GM23338 (cell line): ENCODE results near the gene C1orf21. TPM values are rescaled to one million over a fixed set of nuclear protein-coding genes. Genes with fewer than 3 reads are reported as not detected.

Experiments
- ATAC-seq: fragments of 200-7000 bp; cut with Tn5 transposase; 3 replicates; pipeline ENCODE4 v1.9.1; 2020
- DNase-seq: peaks from one replicate; pipeline ENCODE4 v3.0.0-alpha.2; 2015; ENCODE audit warnings: low spot score
- H2AFZ ChIP-seq: fragments of 200-600 bp; sonication (generic); 2 replicates; pipeline ENCODE4 v1.8.0; 2016; ENCODE audit warnings: antibody characterized with exemption, mild to moderate bottlenecking, moderate library complexity
- H3F3A ChIP-seq: fragments of 200-600 bp; sonication (generic); replicated peaks from 2 replicates; pipeline ENCODE4 v1.8.0; 2017; ENCODE audit warnings: antibody characterized with exemption, mixed run types, low read depth
- H3K27ac ChIP-seq: fragments of 200-600 bp; sonication (generic); 2 replicates; pipeline ENCODE4 v1.6.1; 2016; ENCODE audit warnings: low read depth
- H3K27me3 ChIP-seq: fragments of 200-600 bp; sonication (generic); 2 replicates; pipeline ENCODE4 v1.8.0; 2016; ENCODE audit warnings: mild to moderate bottlenecking, mixed run types, moderate library complexity; ENCODE audit not compliant: insufficient read depth
- H3K36me3 ChIP-seq: fragments of 200-600 bp; sonication (generic); 2 replicates; pipeline ENCODE4 v1.8.0; 2016; ENCODE audit warnings: mild to moderate bottlenecking; ENCODE audit not compliant: insufficient read depth
- H3K4me1 ChIP-seq: fragments of 200-600 bp; sonication (generic); 2 replicates; pipeline ENCODE4 v1.8.0; 2016; ENCODE audit warnings: mild to moderate bottlenecking, moderate library complexity; ENCODE audit not compliant: insufficient read depth
- H3K4me2 ChIP-seq: fragments of 200-600 bp; sonication (generic); 2 replicates; pipeline ENCODE4 v1.7.1; 2017; ENCODE audit warnings: mixed run types
- H3K4me3 ChIP-seq: fragments of 200-600 bp; sonication (generic); 2 replicates; pipeline ENCODE4 v1.6.1; 2016; ENCODE audit warnings: mixed run types
- H3K79me2 ChIP-seq: fragments of 200-600 bp; sonication (generic); replicated peaks from 2 replicates; pipeline ENCODE4 v1.8.0; 2017; ENCODE audit warnings: mild to moderate bottlenecking; ENCODE audit not compliant: insufficient read depth
- H3K9me2 ChIP-seq: fragments of 200-600 bp; sonication (generic); 2 replicates; pipeline ENCODE4 v1.8.0; 2017; ENCODE audit not compliant: insufficient read depth
- H4K20me1 ChIP-seq: fragments of 200-600 bp; sonication (generic); replicated peaks from 2 replicates; pipeline ENCODE4 v1.8.0; 2017; ENCODE audit warnings: mild to moderate bottlenecking; ENCODE audit not compliant: insufficient read depth
- H3K27ac Mint-ChIP-seq: 2 replicates; pipeline ENCODE4 v1.8.0; 2020; ENCODE audit warnings: inconsistent platforms, mild to moderate bottlenecking, moderate library complexity, mixed read lengths
- H3K27me3 Mint-ChIP-seq: 3 replicates; pipeline ENCODE4 v1.8.0; 2022; ENCODE audit warnings: low read depth, mild to moderate bottlenecking, moderate library complexity, mixed read lengths, inconsistent platforms; ENCODE audit not compliant: insufficient read depth, poor library complexity
- H3K36me3 Mint-ChIP-seq: 3 replicates; pipeline ENCODE4 v1.8.0; 2021; ENCODE audit warnings: low read depth, mild to moderate bottlenecking, inconsistent platforms, moderate library complexity, mixed read lengths
- H3K4me1 Mint-ChIP-seq: 3 replicates; pipeline ENCODE4 v1.8.0; 2020; ENCODE audit warnings: mild to moderate bottlenecking, inconsistent platforms, mixed read lengths
- H3K4me3 Mint-ChIP-seq: 3 replicates; pipeline ENCODE4 v1.8.0; 2021; ENCODE audit warnings: moderate library complexity, mild to moderate bottlenecking, inconsistent platforms, mixed read lengths
- H3K9me3 Mint-ChIP-seq: 3 replicates; pipeline ENCODE4 v1.8.0; 2020; ENCODE audit warnings: moderate library complexity, mild to moderate bottlenecking, inconsistent platforms, mixed read lengths
- CREB1 ChIP-seq: fragments of 250-450 bp; sonication (Bioruptor Pico); IDR thresholded peaks from 2 replicates; pipeline ENCODE4 v1.5.0; 2020; ENCODE audit warnings: low read depth, mild to moderate bottlenecking, moderate library complexity
- ETS1 ChIP-seq: IDR thresholded peaks from 2 replicates; pipeline ENCODE4 v1.6.1; 2016; ENCODE audit warnings: antibody characterized with exemption
- EZH2 ChIP-seq: fragments of 200-600 bp; sonication (generic); IDR thresholded peaks from one replicate; pipeline ENCODE4 v1.8.0; 2017; ENCODE audit warnings: antibody characterized with exemption, mild to moderate bottlenecking, low read depth; ENCODE audit not compliant: unreplicated experiment
- EZH2phosphoT487 ChIP-seq: fragments of 200-600 bp; sonication (generic); IDR thresholded peaks from one replicate; pipeline ENCODE4 v1.8.1; 2018; ENCODE audit warnings: antibody characterized with exemption; ENCODE audit not compliant: unreplicated experiment
- JUNB ChIP-seq: IDR thresholded peaks from one replicate; pipeline ENCODE4 v1.6.1; 2016; ENCODE audit warnings: antibody characterized with exemption; ENCODE audit not compliant: unreplicated experiment
- NANOG ChIP-seq: IDR thresholded peaks from 2 replicates; pipeline ENCODE4 v1.6.1; 2016; ENCODE audit warnings: antibody characterized with exemption, borderline replicate concordance
- POLR2AphosphoS5 ChIP-seq: IDR thresholded peaks from 2 replicates; pipeline ENCODE4 v1.6.1; 2016; ENCODE audit warnings: antibody characterized with exemption, low read depth
- STAT1 ChIP-seq: IDR thresholded peaks from one replicate; pipeline ENCODE4 v1.6.1; 2016; ENCODE audit warnings: antibody characterized with exemption; ENCODE audit not compliant: unreplicated experiment
- ZNF114 ChIP-seq: fragments of 250-450 bp; sonication (Bioruptor Pico); IDR thresholded peaks from 2 replicates; pipeline ENCODE4 v1.5.0; 2020; ENCODE audit warnings: mild to moderate bottlenecking, moderate library complexity
- ZNF331 ChIP-seq: fragments of 250-450 bp; sonication (Bioruptor Pico); IDR thresholded peaks from 2 replicates; pipeline ENCODE4 v1.5.0; 2020; ENCODE audit warnings: low read depth, mild to moderate bottlenecking, moderate library complexity
- ZNF462 ChIP-seq: fragments of 250-450 bp; sonication (Bioruptor Pico); IDR thresholded peaks from 2 replicates; pipeline ENCODE4 v1.5.0; 2020; ENCODE audit warnings: mild to moderate bottlenecking, moderate library complexity
- polyA plus RNA-seq: library from polyadenylated mRNA; unstranded; fragments of >200 nt; fragmentation: Nextera tagmentation; extraction: Ambion mirVana; gene quantifications from 2 replicates; pipeline ENCODE4 v1.2.1, GENCODE V29; 2016
- total RNA-seq: library from RNA; depleted of rRNA; stranded (reverse); fragments of >200 nt; shearing (Covaris generic); gene quantifications from 2 replicates; pipeline ENCODE4 v1.2.3, GENCODE V29; 2014
- TF ChIP-seq, protein P1 (sequence below): IDR thresholded peaks from one replicate; pipeline ENCODE4 v1.6.1; 2018; ENCODE audit warnings: antibody characterized with exemption; ENCODE audit not compliant: unreplicated experiment
- TF ChIP-seq, protein P2 (sequence below), 2 experiments: fragments of 200-600 bp in 1 of 2; sonication (generic) in 1 of 2; conservative IDR thresholded peaks; 2 replicates each; pipeline versions ENCODE4 v1.5.1 to v1.6.1; 2016 to 2017; ENCODE audit warnings: antibody characterized with exemption in 2 of 2, low read depth in 2 of 2, mild to moderate bottlenecking in 2 of 2, moderate library complexity in 1 of 2

C1orf21 gene
- total and polyA plus RNA-seq, 2 experiments from 2014 or later = 28.0 to 40.4 TPM

DNA sequence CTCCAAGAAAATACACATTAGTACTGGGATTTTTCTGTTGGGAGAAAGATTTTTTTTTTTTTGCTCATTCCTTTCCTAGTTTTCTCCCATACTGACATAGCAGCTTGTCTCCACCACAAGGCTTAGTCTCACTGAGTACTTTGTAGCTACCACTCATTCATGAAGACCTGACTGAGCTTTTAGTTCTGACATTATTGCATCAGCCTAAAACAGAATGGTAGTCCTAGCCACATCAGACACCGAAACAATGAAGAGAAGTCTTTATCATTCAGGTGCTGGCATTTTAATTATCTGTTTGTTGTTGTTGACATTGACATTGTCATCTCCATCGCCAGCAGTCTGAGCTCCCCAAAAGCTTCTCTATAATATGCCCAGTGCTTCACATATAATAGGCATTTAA is 21.1 kb upstream of the C1orf21 start:
- no peaks in the 10 kb centered on the region for H3K4me1 Mint-ChIP-seq

More for the DNA sequence above, 21.1 kb upstream of the C1orf21 start:
- H3K9me3 Mint-ChIP-seq = no peaks in the 10 kb centered on the region
- TF ChIP-seq ETS1 (no peak), CREB1 (CRISPR knock-in tag) (no peak), EZH2phosphoT487 (no peak), NANOG (no peak), JUNB (no peak), POLR2AphosphoS5 (no peak), ZNF462 (CRISPR knock-in tag) (no peak), STAT1 (no peak), ZNF331 (CRISPR knock-in tag) (no peak), EZH2 (no peak), ZNF114 (CRISPR knock-in tag) (no peak)
- TF ChIP-seq, protein P1, sequence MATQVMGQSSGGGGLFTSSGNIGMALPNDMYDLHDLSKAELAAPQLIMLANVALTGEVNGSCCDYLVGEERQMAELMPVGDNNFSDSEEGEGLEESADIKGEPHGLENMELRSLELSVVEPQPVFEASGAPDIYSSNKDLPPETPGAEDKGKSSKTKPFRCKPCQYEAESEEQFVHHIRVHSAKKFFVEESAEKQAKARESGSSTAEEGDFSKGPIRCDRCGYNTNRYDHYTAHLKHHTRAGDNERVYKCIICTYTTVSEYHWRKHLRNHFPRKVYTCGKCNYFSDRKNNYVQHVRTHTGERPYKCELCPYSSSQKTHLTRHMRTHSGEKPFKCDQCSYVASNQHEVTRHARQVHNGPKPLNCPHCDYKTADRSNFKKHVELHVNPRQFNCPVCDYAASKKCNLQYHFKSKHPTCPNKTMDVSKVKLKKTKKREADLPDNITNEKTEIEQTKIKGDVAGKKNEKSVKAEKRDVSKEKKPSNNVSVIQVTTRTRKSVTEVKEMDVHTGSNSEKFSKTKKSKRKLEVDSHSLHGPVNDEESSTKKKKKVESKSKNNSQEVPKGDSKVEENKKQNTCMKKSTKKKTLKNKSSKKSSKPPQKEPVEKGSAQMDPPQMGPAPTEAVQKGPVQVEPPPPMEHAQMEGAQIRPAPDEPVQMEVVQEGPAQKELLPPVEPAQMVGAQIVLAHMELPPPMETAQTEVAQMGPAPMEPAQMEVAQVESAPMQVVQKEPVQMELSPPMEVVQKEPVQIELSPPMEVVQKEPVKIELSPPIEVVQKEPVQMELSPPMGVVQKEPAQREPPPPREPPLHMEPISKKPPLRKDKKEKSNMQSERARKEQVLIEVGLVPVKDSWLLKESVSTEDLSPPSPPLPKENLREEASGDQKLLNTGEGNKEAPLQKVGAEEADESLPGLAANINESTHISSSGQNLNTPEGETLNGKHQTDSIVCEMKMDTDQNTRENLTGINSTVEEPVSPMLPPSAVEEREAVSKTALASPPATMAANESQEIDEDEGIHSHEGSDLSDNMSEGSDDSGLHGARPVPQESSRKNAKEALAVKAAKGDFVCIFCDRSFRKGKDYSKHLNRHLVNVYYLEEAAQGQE = no peak
- TF ChIP-seq, protein P2, sequence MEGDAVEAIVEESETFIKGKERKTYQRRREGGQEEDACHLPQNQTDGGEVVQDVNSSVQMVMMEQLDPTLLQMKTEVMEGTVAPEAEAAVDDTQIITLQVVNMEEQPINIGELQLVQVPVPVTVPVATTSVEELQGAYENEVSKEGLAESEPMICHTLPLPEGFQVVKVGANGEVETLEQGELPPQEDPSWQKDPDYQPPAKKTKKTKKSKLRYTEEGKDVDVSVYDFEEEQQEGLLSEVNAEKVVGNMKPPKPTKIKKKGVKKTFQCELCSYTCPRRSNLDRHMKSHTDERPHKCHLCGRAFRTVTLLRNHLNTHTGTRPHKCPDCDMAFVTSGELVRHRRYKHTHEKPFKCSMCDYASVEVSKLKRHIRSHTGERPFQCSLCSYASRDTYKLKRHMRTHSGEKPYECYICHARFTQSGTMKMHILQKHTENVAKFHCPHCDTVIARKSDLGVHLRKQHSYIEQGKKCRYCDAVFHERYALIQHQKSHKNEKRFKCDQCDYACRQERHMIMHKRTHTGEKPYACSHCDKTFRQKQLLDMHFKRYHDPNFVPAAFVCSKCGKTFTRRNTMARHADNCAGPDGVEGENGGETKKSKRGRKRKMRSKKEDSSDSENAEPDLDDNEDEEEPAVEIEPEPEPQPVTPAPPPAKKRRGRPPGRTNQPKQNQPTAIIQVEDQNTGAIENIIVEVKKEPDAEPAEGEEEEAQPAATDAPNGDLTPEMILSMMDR (conservative IDR thresholded peaks at IDR 0.05; ENCODE audit: low read depth in 2 of 2) = no peak
- peak overlapping the region; percentile 34; the same call in 1 of the 2 replicates for H2AFZ ChIP-seq
- H3K4me3 Mint-ChIP-seq = no peak overlapping the region
- no peaks in the 10 kb centered on the region for H3K36me3 Mint-ChIP-seq
- DNase-seq (no peak), ATAC-seq (no peak)
- no peaks in the 10 kb centered on the region for H3K27me3 ChIP-seq
- no peak overlapping the region for H3K4me3 ChIP-seq
- no peak overlapping the region for H3K4me2 ChIP-seq
- H3K27me3 Mint-ChIP-seq = no peaks in the 10 kb centered on the region
- no peak overlapping the region for H3K27ac Mint-ChIP-seq
- H3K79me2 ChIP-seq = no peaks in the 10 kb centered on the region
- H3K9me2 ChIP-seq = no peaks in the 10 kb centered on the region; the same call in 1 of the 2 replicates
- 0 out of 2 replicates have a peak, but pooled peaks cover 5% of the 10 kb centered on the region for H3K4me1 ChIP-seq
- H3K36me3 ChIP-seq = no peaks in the 10 kb centered on the region
- H3K27ac ChIP-seq = no peak overlapping the region
- no peaks in the 10 kb centered on the region for H4K20me1 ChIP-seq
- H3F3A ChIP-seq = no peaks in the 10 kb centered on the region
